CD4-positive, alpha-beta T cell treated with Interleukin-15 for 1 hour (primary cell): ENCODE results near the gene SCTR.
A peak's percentile ranks its signal among the peaks of the same experiment; 100 is the strongest.

Experiments
- DNase-seq: peaks from one replicate; pipeline ENCODE4 v3.0.0-alpha.2; 2020

Gene SCTR

DNA sequence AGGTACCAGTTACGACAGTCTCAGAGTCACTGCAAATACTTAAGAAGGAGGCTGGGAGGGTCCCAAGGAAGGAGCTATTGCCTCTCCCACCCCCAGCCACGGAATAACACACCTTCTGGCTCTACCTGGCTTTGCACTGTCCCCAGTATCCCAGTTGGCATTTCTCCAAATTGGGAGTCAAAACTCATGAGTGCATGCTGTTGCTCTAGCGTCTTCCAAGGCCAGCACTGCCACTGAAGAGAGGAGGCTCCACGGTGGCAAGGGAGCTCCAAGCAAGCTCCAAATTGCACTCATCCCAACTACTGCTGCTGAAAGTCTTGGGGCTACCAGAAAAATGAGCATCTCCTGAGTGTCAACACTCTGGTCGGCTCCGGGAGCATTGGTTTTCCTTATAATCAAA, 1.6 kb downstream of the SCTR start:
- no peak for DNase-seq

DNA sequence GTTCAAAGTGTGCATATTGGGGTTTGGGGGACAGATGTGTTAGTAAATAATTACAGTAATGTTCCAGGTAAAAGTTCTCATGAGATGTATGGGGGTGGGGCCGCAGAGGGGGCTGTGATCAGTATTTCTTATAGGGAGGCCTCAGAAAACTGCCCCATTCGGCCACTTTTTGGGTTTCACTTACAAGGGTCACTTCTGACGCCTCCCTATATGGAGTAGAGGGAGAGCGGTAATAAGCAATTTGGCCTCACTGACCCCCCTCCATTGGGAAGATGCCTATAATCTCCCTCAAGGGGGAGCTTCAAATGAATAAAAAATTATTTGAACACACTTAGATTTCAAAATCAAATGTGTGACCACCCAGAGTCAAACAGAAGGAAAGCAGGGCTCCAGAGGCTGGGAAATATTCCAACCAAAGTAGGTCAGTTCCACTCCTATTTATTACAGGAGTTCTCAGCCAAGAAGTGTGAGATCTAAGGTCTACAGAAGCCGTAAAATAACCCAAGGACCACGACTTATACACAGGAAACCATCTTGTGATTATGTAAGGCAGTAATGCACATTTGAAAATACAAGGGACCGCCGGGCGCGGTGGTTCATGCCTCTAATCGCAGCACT, 2.7 kb downstream of the SCTR start:
- DNase-seq = no peak

- DNase-seq = no peak
Measured at GRCh38 chr2:119520696-119521432, 3.4 kb downstream of the SCTR start.

DNA sequence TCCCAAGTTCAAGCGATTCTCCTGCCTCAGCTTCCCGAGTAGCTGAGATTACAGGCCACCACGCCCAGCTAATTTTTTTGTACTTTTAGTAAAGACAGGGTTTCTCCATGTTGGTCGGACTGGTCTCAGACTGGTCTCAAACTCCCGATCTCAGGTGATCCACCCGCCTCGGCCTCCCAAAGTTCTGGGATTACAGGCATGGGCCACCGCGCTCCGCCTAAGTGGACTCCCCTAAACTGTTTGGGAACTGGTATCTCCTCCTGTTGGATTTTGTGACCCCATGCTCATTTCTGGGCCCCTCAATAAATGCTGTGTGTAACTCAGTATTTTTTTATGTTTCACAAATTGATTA, 5.2 kb downstream of the SCTR start:
- no peak for DNase-seq

DNA sequence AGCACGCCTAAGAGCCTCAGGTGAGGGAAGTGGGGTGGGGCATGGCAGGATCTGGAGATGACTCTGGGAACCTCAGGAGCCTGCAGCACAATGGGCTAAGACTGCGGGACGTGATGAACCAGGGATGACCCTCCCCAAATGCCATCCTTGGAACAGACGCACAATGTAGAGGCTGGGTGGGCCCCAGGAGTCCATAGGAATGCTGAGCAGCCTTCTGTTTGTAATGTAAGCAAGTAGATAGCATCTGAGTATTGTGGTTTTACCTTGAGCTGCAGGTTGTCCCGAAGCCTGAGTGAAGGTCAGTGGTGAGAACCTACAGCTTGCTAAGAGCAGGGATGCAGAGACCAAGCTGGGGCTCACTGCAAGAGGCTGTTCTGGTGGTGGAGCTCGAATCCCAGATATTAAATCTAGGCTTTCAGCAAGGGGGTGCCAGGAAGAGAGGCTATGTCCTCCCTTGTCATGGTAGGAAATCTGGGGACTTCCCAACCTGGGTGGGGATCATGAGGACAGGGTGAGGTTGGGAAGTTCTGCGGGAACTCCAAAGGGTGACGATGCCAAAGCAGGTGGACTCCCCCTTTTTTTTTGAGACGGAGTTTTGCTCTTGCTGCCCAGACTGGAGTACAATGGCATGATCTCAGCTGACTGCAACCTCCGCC, 5.8 kb downstream of the SCTR start:
- DNase-seq = no peak

GRCh38 chr2:119517433-119517832, 6.8 kb downstream of the SCTR start:
- peak; percentile 26 for DNase-seq

DNA sequence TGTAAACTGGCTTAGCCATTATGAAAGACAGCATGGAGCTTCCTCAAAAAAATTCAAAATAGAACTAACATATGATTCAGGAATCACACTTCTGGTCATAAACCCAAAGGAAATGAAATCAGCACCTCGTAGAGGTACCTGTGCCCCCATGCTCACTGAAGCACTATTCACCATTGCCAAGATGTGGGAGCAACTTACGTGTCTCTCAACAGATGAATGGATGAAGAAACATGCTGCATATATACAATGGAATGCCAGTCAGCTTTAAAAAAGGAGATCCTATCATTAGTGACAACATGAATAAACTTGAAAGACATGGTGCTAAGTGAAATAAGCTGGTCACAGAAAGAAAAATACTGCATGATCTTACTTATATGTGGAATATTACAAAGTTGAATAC, 8.2 kb downstream of the SCTR start:
- DNase-seq = no peak

- no peak for DNase-seq
Measured at GRCh38 chr2:119513832-119514231, 10.5 kb downstream of the SCTR start.

DNA sequence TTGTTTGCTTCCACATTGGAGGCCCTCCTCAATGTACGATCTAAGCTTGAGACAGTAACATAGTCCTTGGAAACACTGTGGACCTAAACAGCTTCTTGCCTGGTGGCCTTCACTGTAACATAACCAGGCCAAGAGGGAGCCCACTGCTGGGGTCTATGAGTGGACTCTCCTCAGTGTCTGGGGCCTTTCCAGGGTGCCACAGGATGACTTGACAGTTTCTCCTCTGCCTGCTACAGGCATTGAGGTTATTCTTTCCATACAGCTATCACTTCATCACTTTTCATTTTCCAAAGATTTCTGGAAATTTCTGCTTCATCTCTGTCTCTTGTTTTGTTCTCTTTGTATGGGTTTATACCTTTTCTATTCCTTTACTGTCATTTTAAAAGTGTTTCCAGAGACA, 11.3 kb downstream of the SCTR start:
- no peak for DNase-seq

GRCh38 chr2:119511989-119512388, 12.3 kb downstream of the SCTR start:
- DNase-seq = no peak

DNA sequence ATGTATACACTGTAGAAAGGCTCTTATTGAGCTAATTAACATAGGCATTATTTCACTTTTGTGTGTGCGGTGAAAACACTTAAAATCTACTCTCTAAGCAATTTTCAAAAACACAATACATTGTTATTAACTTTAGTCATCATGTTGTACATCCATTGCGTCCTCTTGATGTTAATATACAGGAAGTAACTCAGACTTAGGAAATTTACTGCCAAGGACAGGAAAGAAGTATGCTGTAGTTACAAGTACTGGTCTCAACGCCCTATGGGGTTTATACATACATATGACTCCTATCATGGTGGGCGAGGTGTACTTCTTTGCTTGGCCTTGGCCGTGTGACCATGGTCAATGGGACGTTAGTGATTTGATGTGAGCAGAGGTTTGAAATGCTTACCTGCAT, 15.5 kb downstream of the SCTR start:
- no peak for DNase-seq

DNA sequence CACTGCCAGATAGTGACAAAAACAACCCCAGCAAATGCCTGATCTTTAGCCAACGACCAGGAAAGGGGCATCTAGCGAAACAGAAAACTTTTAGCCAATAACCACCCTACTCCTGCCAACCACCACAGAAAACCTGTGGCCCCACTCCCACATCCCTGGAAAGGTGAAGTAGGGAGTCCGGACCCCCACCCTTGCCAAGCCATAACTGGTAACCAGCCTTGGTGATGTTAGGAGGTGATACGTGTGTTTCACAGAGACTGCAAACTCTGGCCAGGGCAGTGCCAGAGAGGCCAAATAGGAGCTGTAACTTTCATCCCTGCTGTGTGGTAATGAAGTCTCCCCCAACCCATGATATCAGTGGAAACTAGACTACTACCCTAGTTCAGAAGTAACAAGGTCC, 27.6 kb downstream of the SCTR start:
- no peak for DNase-seq

DNA sequence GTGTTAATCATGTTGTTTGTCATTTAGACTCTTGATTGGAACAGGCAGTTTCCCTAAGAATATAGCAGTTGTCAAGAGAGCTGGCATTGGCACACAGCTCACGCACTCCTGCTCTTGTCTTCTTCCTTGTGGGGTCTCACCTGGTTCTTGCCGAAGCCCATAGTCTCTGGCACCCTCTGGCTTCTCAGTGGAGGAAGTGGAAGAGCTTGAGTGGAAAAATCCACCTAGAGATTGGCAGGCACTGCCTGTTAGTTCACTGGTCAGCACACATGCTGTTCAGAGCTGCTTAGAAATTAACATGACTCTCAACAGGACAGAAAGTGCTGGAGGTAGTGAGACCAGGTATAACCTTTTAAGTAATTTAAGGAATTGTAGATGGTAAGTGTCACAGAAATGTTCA, 28.3 kb downstream of the SCTR start:
- no peak for DNase-seq

DNA sequence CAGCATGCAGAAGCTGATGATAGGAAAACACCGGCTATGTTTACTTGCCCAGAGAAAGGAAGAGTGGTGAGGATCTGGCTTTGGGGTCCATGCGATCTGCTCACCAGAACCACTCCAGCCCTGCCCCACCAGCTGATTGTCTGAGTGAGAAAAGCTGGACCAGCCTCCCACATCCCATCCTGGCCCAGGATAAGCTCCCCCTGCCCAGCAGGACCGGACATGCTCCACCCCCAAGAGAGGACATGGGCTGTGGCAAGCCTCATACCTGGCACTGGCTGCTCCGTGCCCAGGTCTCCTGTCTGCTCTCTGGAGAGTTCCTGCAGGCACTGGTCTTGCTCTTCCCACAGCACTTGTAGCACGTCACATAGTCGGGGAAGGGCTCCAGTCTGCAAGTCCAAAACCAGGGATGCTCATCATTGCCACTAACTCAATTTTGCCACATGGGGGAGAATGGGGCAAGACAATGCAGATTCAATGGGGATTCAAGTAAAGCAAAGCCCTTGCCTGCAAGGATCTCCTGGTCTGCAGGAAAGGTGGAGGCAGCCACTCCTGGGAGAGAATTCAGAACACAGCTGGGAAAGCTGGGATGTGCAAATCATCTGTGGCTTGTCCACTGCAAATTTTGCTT, 30.0 kb downstream of the SCTR start:
- DNase-seq = no peak

GRCh38 chr2:119491776-119492525, 32.3 kb downstream of the SCTR start:
- DNase-seq = no peak

GRCh38 chr2:119490653-119491195, 33.6 kb downstream of the SCTR start:
- DNase-seq = no peak

- DNase-seq = no peak
Measured at GRCh38 chr2:119490106-119490505, 34.2 kb downstream of the SCTR start.

GRCh38 chr2:119489232-119489952, 34.9 kb downstream of the SCTR start:
- DNase-seq = no peak

GRCh38 chr2:119488245-119489214, 35.8 kb downstream of the SCTR start:
- DNase-seq = no peak

DNA sequence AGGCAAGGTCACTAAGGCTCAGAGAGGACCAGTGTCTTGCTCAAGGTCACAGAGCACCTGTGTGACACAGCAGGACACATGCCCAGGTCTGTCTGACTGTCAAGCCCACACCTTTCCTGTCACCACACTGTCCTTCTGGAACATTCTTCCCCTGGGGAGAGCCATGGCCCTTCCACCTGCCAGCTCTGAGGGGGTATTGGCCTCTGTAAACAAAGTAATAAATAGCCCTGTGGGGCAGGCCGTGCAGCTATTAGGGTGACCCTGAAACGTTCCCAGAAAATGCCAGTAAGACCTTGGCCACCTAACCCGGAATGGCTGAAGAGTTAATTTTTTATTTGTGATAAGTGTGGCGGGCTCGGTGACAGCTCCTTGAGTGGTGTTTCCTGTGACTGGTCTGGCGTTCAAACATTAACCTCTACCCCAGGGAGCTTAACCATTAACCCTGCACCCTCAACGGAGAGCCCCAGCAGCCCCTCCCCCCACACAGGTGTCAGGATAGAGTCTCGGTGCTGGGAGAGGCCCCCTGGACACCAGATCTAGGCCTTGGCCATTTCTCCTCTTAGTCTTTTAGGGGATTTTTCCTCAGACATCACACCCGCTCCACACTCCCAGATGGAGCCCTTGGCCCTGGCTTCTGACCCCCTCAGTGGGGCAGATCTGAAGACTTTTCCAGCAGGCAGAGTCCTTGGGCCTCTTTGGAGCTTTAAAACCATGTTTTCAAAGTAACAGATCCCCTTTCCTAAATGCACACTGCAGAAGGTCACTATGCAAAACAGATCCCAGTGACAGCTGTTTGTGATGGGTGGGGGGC, 36.6 kb downstream of the SCTR start:
- DNase-seq = no peak
